K562 (cell line): Measurements from ENCODE around the gene SCAMP1. TPM values are rescaled to one million over a fixed set of nuclear protein-coding genes. Genes with fewer than 3 reads are reported as not detected.

ENCODE experiments used
- ATAC-seq: fragments of 200-7000 bp; cut with Tn5 transposase; 3 replicates; pipeline ENCODE4 v1.9.1; 2020; ENCODE audit warnings: moderate library complexity
- BruUV-seq: library from RNA; stranded (reverse); fragments of 400-500 nt; replicated peaks from 2 replicates; lab custom pipeline; 2021; lab: Mats Ljungman, UMichigan
- CTCF ChIA-PET: fragments of 300-600 bp; formaldehyde crosslinking; extraction: SDS; loops from one replicate; lab custom pipeline; 2021; ENCODE audit warnings: low intra/inter-chr PET ratio; lab: Yijun Ruan, JAX
- POLR2A ChIA-PET: fragments of 300-600, 350-650 bp; sonication (Branson Sonifier 250); formaldehyde crosslinking; extraction: SDS; loops from one replicate; lab custom pipeline; 2021; ENCODE audit warnings: antibody characterized with exemption, inconsistent platforms; lab: Yijun Ruan, JAX
- DNase-seq, 4 experiments: peaks; one replicate each; pipeline versions ENCODE4 v3.0.0 to v3.0.0-alpha.2; 2011 to 2018; ENCODE audit warnings: low spot score in 3 of 4, mixed read lengths in 3 of 4; ENCODE audit errors: extremely low read depth in 1 of 4
- FAIRE-seq: peaks from 2 replicates; lab custom pipeline; 2011; peaks lifted over from hg19 to GRCh38; lab: Jason Lieb, UNC
- H2AFZ ChIP-seq: 2 replicates; pipeline ENCODE4 v1.6.0; 2011; ENCODE audit warnings: low read depth, low read length, control low read depth, inconsistent platforms
- H3K27ac ChIP-seq: fragments of 200-600 bp; 3 replicates; pipeline ENCODE4 v1.8.0; 2011; ENCODE audit warnings: low read depth, mild to moderate bottlenecking, control low read depth, inconsistent platforms, low read length, moderate library complexity, mixed read lengths; ENCODE audit errors: extremely low read depth
- H3K27me3 ChIP-seq, 2 experiments: fragments of 300-600 bp in 1 of 2; 2 replicates in 1 of 2; 3 replicates in 1 of 2; pipeline versions ENCODE4 v1.6.0 to v1.8.0; 2011; ENCODE audit warnings: inconsistent platforms in 2 of 2, low read length in 2 of 2, mild to moderate bottlenecking in 1 of 2, mixed read lengths in 1 of 2, moderate library complexity in 1 of 2; ENCODE audit not compliant: control insufficient read depth in 2 of 2, insufficient read depth in 2 of 2
- H3K36me3 ChIP-seq: fragments of 300-600 bp; 3 replicates; pipeline ENCODE4 v1.8.0; 2011; ENCODE audit warnings: mild to moderate bottlenecking, low read length, inconsistent platforms; ENCODE audit not compliant: control insufficient read depth, insufficient read depth
- H3K4me1 ChIP-seq, 2 experiments: fragments of 200-600 bp in 1 of 2; replicated peaks in 1 of 2; 2 replicates in 1 of 2; 3 replicates in 1 of 2; pipeline versions ENCODE4 v1.5.1 to v1.8.0; 2011; ENCODE audit warnings: inconsistent platforms in 2 of 2, low read length in 2 of 2, mild to moderate bottlenecking in 1 of 2, mixed read lengths in 1 of 2, moderate library complexity in 1 of 2; ENCODE audit not compliant: control insufficient read depth in 2 of 2, insufficient read depth in 2 of 2
- H3K4me2 ChIP-seq: 2 replicates; pipeline ENCODE4 v1.6.1; 2011; ENCODE audit warnings: low read length, control low read depth, inconsistent platforms, mixed read lengths; ENCODE audit not compliant: insufficient read depth
- H3K4me3 ChIP-seq: fragments of 200-600 bp; sonication (generic), shearing (Covaris generic); 2 replicates; pipeline ENCODE4 v1.5.1; 2016; ENCODE audit warnings: control low read depth, inconsistent platforms
- H3K79me2 ChIP-seq: fragments of 200-600 bp; 3 replicates; pipeline ENCODE4 v1.8.0; 2011; ENCODE audit warnings: low read length, inconsistent platforms; ENCODE audit not compliant: control insufficient read depth, insufficient read depth
- H3K9ac ChIP-seq, 2 experiments: 2 replicates each; pipeline versions ENCODE4 v1.6.0 to v1.6.1; 2011; ENCODE audit warnings: low read depth in 2 of 2, low read length in 2 of 2, control low read depth in 1 of 2, inconsistent platforms in 1 of 2, mild to moderate bottlenecking in 1 of 2, mixed read lengths in 1 of 2; ENCODE audit not compliant: insufficient read depth in 1 of 2
- H3K9me1 ChIP-seq: one replicate; pipeline ENCODE4 v1.6.0; 2011; ENCODE audit warnings: inconsistent platforms, mild to moderate bottlenecking, low read length, moderate library complexity; ENCODE audit not compliant: control insufficient read depth, insufficient read depth
- H3K9me3 ChIP-seq: replicated peaks from 2 replicates; pipeline ENCODE4 v1.5.1; 2011; ENCODE audit warnings: low read depth, low read length, inconsistent platforms; ENCODE audit not compliant: control insufficient read depth, insufficient read depth
- H4K20me1 ChIP-seq: replicated peaks from 2 replicates; pipeline ENCODE4 v1.6.1; 2011; ENCODE audit warnings: low read length, inconsistent platforms, mixed read lengths; ENCODE audit not compliant: control insufficient read depth, insufficient read depth
- ARNT ChIP-seq, 2 experiments: fragments of 450-650 bp; IDR thresholded peaks; 2 replicates each; pipeline ENCODE4 v1.6.1; 2016; ENCODE audit warnings: mild to moderate bottlenecking in 1 of 2
- ESRRB ChIP-seq: fragments of 250-450 bp; sonication (Bioruptor Pico); IDR thresholded peaks from 2 replicates; pipeline ENCODE4 v1.5.0; 2020; ENCODE audit warnings: mild to moderate bottlenecking, moderate library complexity, borderline replicate concordance
- HNRNPK ChIP-seq: fragments of 200-400 bp; formaldehyde crosslinking; IDR thresholded peaks from one replicate; pipeline ENCODE4 v1.6.1; 2018; ENCODE audit warnings: mild to moderate bottlenecking, low read depth, low read length; ENCODE audit not compliant: poor library complexity, severe bottlenecking
- ILF3 ChIP-seq: fragments of 450-650 bp; IDR thresholded peaks from 2 replicates; pipeline ENCODE4 v1.6.1; 2018; ENCODE audit warnings: antibody characterized with exemption, mild to moderate bottlenecking, moderate library complexity, borderline replicate concordance
- MECOM ChIP-seq: fragments of 250-450 bp; sonication (Bioruptor Pico); IDR thresholded peaks from 2 replicates; pipeline ENCODE4 v1.8.0; 2022; ENCODE audit warnings: inconsistent platforms
- PPARD ChIP-seq: fragments of 250-450 bp; sonication (Bioruptor Pico); IDR thresholded peaks from 2 replicates; pipeline ENCODE4 v1.8.0; 2022; ENCODE audit warnings: inconsistent platforms, mild to moderate bottlenecking, moderate library complexity
- SOX6 ChIP-seq: fragments of 450-650 bp; IDR thresholded peaks from 2 replicates; pipeline ENCODE4 v1.6.1; 2014; ENCODE audit warnings: mild to moderate bottlenecking
- TAF9B ChIP-seq: fragments of 450-650 bp; IDR thresholded peaks from 2 replicates; pipeline ENCODE4 v1.6.1; 2018; ENCODE audit warnings: mild to moderate bottlenecking; ENCODE audit not compliant: partially characterized antibody
- ZNF561 ChIP-seq: fragments of 450-650 bp; formaldehyde crosslinking; conservative IDR thresholded peaks from 2 replicates; pipeline ENCODE4 v1.4.0; 2020; ENCODE audit warnings: mild to moderate bottlenecking, moderate library complexity
- WGBS: fragments of 100-300 bp; shearing (Covaris generic); methylation state at CpG from one replicate; pipeline ENCODE4 v1.1.6; 2016; ENCODE audit warnings: low coverage, mixed read lengths; ENCODE audit not compliant: insufficient coverage; ENCODE audit errors: missing lambda C conversion rate; 5-methylcytosine and 5-hydroxymethylcytosine counted together
- in situ Hi-C: fragments of 300-500 bp; cut with MboI; formaldehyde crosslinking; loops from 4 replicates; pipeline ENCODE4 v1.15.0; 2018; ENCODE audit warnings: inconsistent platforms, mixed read lengths
- intact Hi-C: fragments of 100-400 bp; cut with micrococcal nuclease; formaldehyde crosslinking; loops from 2 replicates; pipeline ENCODE4 v1.14.2; 2022
- polyA plus RNA-seq, 8 experiments: library from polyadenylated mRNA; depleted of rRNA in 4 of 8; stranded (reverse) in 5 of 8; unstranded in 3 of 8; fragments of >200 nt; fragmentation: Nextera tagmentation in 2 of 8; fragmentation: Illumina TruSeq in 1 of 8; extraction: Ambion mirVana in 2 of 8; extraction: Trizol in 1 of 8; gene quantifications; 2 replicates each; pipeline versions ENCODE4 v1.2.1 to v1.2.3, GENCODE V29; 2011 to 2014; ENCODE audit warnings: inconsistent platforms in 1 of 8, missing spikeins in 1 of 8
- total RNA-seq, 7 experiments: library from RNA; depleted of rRNA in 6 of 7; stranded (reverse); fragments of >200 nt in 6 of 7; fragmentation: Illumina TruSeq in 2 of 7; extraction: Trizol in 2 of 7; gene quantifications; 2 replicates each; pipeline versions ENCODE4 v1.2.1 to v1.2.3, GENCODE V29; 2011 to 2021; ENCODE audit warnings: low replicate concordance in 1 of 7

Gene SCAMP1
- total and polyA plus RNA-seq, 9 of the 15 experiments (the other 6 are each of a cell fraction or from before 2014, with no cell fraction given), result 5.4 to 23.9 (median 13.8) TPM

DNA sequence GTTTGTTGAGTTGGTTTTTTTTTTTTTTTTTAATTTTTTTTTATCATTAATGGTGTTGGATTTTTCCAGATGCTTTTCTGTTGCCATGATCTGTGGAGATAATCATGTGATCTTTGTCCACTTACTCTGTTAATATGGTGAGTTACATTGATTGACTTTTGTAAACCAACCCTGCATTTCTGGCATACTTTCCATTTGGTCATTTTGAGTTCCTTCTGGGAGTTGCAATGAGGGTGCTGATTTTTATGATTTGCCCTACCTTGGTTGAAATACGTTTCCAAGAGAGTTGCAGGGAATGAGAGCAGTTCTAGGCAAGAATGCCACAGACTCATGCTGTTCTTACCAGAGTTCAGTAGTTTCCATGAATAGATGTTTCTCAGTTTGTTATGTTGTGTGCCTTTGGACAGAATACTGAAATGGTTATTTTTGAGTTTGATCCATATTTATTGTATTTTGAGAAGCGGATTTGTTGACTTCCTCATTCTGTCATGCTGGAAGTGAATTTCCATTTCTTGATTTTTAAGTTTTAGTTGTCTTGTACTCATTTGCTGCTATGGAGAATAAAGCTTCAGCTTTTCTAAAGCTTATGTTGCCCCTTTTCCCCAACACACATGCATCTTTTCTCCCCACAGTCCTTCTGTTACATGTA lies 69.0 kb downstream of the SCAMP1 start (continued):
- no peak for TF ChIP-seq ARNT (IDR thresholded peaks at IDR 0.05)

DNA sequence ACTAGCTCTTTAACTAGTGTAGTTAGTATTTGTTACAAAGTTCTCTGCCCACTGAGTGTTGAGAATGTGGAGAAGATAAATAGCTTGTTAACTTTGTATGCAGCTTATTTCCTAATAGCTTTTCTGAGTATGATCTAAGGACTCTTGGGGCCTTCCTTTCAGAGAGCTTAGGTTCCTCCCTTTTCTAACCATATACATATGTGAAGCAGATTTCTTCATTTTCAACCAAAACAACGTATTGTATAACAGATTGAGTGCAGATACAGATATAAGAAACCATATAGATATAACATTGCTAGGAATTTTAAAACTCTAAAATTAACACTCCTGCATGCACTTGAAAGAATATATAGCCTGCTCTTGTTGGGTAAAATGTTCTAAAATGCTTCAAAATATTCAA lies 70.4 kb downstream of the SCAMP1 start:
- no TSS peak for BruUV-seq
- FAIRE-seq (no peak), ATAC-seq (no peak), DNase-seq (no peak)
- TF ChIP-seq ILF3 (no peak), PPARD (no peak), ZNF561 (no peak)
- H3K79me2 ChIP-seq, result no peaks in the 10 kb centered on the region
- WGBS, result 33% methylated on average over 1 of the region's 1 CpG
- ChIA-PET CTCF (no interaction called here), POLR2A (no interaction called here)
- H3K9me1 ChIP-seq, result no peaks in the 10 kb centered on the region
- intact Hi-C loops (no loop called here), in situ Hi-C loops (no loop called here)
- no peaks in the 10 kb centered on the region for H3K27me3 ChIP-seq
- H2AFZ ChIP-seq, result no peak overlapping the region
- H3K9ac ChIP-seq, result no peak overlapping the region
- no peaks in the 10 kb centered on the region for H3K9me3 ChIP-seq
- H3K4me1 ChIP-seq, result no peaks in the 10 kb centered on the region
- no peak overlapping the region for H3K27ac ChIP-seq
- no peak overlapping the region for H3K4me2 ChIP-seq
- no peak overlapping the region for H3K4me3 ChIP-seq
- no peaks in the 10 kb centered on the region for H4K20me1 ChIP-seq
- no peaks in the 10 kb centered on the region for H3K36me3 ChIP-seq

DNA sequence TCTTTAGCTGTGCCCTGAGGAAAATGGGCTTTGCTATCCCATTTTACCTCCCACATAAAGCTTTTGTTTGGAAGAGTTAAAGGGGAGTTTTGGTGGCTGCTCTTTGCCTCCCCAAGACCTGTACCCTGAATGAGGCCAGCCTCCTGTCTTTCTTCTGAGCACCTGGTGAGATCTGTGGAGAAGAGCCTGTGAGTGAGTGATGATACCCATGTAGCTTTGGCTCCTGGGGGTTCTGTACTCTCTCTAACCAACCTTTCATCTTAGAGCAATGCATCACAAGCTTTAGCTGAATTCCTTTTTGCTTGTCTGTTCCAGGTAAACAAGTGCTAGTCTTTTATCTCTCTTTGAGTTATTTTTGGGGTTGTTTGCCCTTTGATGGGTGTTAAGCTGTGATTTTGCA lies 73.6 kb downstream of the SCAMP1 start:
- H3K4me2 ChIP-seq, result no peak overlapping the region
- BruUV-seq, result no TSS peak
- H3K9ac ChIP-seq, result no peak overlapping the region
- ChIA-PET CTCF (no interaction called here), POLR2A (interaction anchor here (1.4 kb wide), 1 partner anchor 12 kb away, joined by 4 read pairs; no protein-coding TSS in a partner anchor)
- H3K9me1 ChIP-seq, result no peaks in the 10 kb centered on the region
- in situ Hi-C loops, result no loop called here
- no peak for ATAC-seq
- no peaks in the 10 kb centered on the region for H3K36me3 ChIP-seq
- no peaks in the 10 kb centered on the region for H3K9me3 ChIP-seq
- TF ChIP-seq HNRNPK (no peak), ESRRB (CRISPR knock-in tag) (no peak), SOX6 (no peak), MECOM (CRISPR knock-in tag) (no peak), TAF9B (no peak)
- intact Hi-C loops, result no loop called here
- H3K4me3 ChIP-seq, result no peak overlapping the region
- no peaks in the 10 kb centered on the region for H3K4me1 ChIP-seq
- H3K79me2 ChIP-seq, result no peaks in the 10 kb centered on the region
- no peak for DNase-seq
- H2AFZ ChIP-seq, result no peak overlapping the region
- no peak overlapping the region for H3K27ac ChIP-seq
- no peaks in the 10 kb centered on the region for H3K27me3 ChIP-seq
- no peaks in the 10 kb centered on the region for H4K20me1 ChIP-seq
- no peak for FAIRE-seq
